Hepatocyte (in vitro differentiated cells): ENCODE results near the gene PTPRN2. TPM values are rescaled to one million over a fixed set of nuclear protein-coding genes. Genes with fewer than 3 reads are reported as not detected.

ENCODE experiments used
- DNase-seq: peaks from one replicate; pipeline ENCODE4 v3.0.0-alpha.2; 2016; ENCODE audit warnings: low spot score
- H2AFZ ChIP-seq: fragments of 200-600 bp; sonication (generic); 2 replicates; pipeline ENCODE4 v1.6.0; 2016; ENCODE audit warnings: antibody characterized with exemption, mild to moderate bottlenecking
- H3K27ac ChIP-seq: fragments of 200-600 bp; sonication (generic); 2 replicates; pipeline ENCODE4 v1.5.1; 2016; ENCODE audit warnings: mild to moderate bottlenecking
- H3K27me3 ChIP-seq: fragments of 200-600 bp; sonication (generic); 2 replicates; pipeline ENCODE4 v1.6.1; 2016
- H3K36me3 ChIP-seq: fragments of 200-600 bp; sonication (generic); replicated peaks from 2 replicates; pipeline ENCODE4 v1.5.1; 2016; ENCODE audit warnings: low read depth; ENCODE audit not compliant: insufficient read depth
- H3K4me1 ChIP-seq: fragments of 200-600 bp; sonication (generic); 2 replicates; pipeline ENCODE4 v1.5.1; 2016; ENCODE audit warnings: mild to moderate bottlenecking, moderate library complexity; ENCODE audit not compliant: insufficient read depth
- H3K4me2 ChIP-seq: fragments of 200-600 bp; sonication (generic); 2 replicates; pipeline ENCODE4 v1.6.0; 2016
- H3K4me3 ChIP-seq: fragments of 200-600 bp; sonication (generic); 2 replicates; pipeline ENCODE4 v1.5.1; 2016; ENCODE audit warnings: mild to moderate bottlenecking
- H3K79me2 ChIP-seq: fragments of 200-600 bp; sonication (generic); 2 replicates; pipeline ENCODE4 v1.6.0; 2017; ENCODE audit warnings: mild to moderate bottlenecking
- H3K9me2 ChIP-seq: fragments of 200-600 bp; sonication (generic); replicated peaks from 2 replicates; pipeline ENCODE4 v1.6.0; 2017; ENCODE audit warnings: mild to moderate bottlenecking; ENCODE audit not compliant: insufficient read depth
- H3K9me3 ChIP-seq: fragments of 200-600 bp; sonication (generic); 2 replicates; pipeline ENCODE4 v1.5.1; 2016; ENCODE audit warnings: low read depth, mild to moderate bottlenecking
- H4K20me1 ChIP-seq: fragments of 200-600 bp; sonication (generic); 2 replicates; pipeline ENCODE4 v1.6.0; 2016; ENCODE audit warnings: mild to moderate bottlenecking; ENCODE audit not compliant: insufficient read depth, poor library complexity, severe bottlenecking
- CTCF ChIP-seq: fragments of 200-600 bp; sonication (generic); IDR thresholded peaks from 2 replicates; pipeline ENCODE4 v1.5.1; 2016; ENCODE audit warnings: antibody characterized with exemption, mild to moderate bottlenecking; ENCODE audit not compliant: poor library complexity
- EZH2 ChIP-seq: fragments of 200-600 bp; sonication (generic); IDR thresholded peaks from 2 replicates; pipeline ENCODE4 v1.6.1; 2016; ENCODE audit warnings: antibody characterized with exemption, mild to moderate bottlenecking, borderline replicate concordance
- EZH2phosphoT487 ChIP-seq: fragments of 200-600 bp; sonication (generic); IDR thresholded peaks from one replicate; pipeline ENCODE4 v1.6.1; 2018; ENCODE audit warnings: antibody characterized with exemption, mild to moderate bottlenecking, low read depth, moderate library complexity; ENCODE audit not compliant: unreplicated experiment, severe bottlenecking
- WGBS: methylation state at CpG from one replicate; pipeline ENCODE4 v1.1.6; 2016; ENCODE audit warnings: low lambda C conversion rate; ENCODE audit errors: missing lambda C conversion rate; 5-methylcytosine and 5-hydroxymethylcytosine counted together
- polyA plus RNA-seq: library from polyadenylated mRNA; unstranded; fragments of >200 nt; fragmentation: Nextera tagmentation; extraction: Ambion mirVana; gene quantifications from 2 replicates; pipeline ENCODE4 v1.2.1, GENCODE V29; 2016
- total RNA-seq: library from RNA; depleted of rRNA; stranded (reverse); fragments of >200 nt; gene quantifications from 2 replicates; pipeline ENCODE4 v1.2.3, GENCODE V29; 2014

The PTPRN2 gene
- total and polyA plus RNA-seq, 2 experiments from 2014 or later: 2.1 to 3.3 TPM

- Histone ChIP-seq H3K4me1 (peaks cover 6% of the 10 kb centered on the region), H3K36me3 (no peaks in the 10 kb centered on the region), H4K20me1 (no peaks in the 10 kb centered on the region), H3K27ac (no peak overlapping the region), H3K79me2 (no peaks in the 10 kb centered on the region), H3K4me2 (no peak overlapping the region), H3K9me2 (no peaks in the 10 kb centered on the region), H2AFZ (no peak overlapping the region), H3K4me3 (no peak overlapping the region), H3K9me3 (no peaks in the 10 kb centered on the region), H3K27me3 (no peaks in the 10 kb centered on the region)
- WGBS: 90% methylated on average over 20 of the region's 20 CpGs
- TF ChIP-seq EZH2 (no peak), CTCF (no peak), EZH2phosphoT487 (no peak)
- no peak for DNase-seq
These were observed 326.9 kb downstream of the PTPRN2 start for GRCh38 chr7:158260567-158261361.

GRCh38 chr7:158259671-158260418 lies 327.8 kb downstream of the PTPRN2 start:
- no peaks in the 10 kb centered on the region for H3K27me3 ChIP-seq
- H2AFZ ChIP-seq: no peak overlapping the region
- H3K36me3 ChIP-seq: no peaks in the 10 kb centered on the region
- no peaks in the 10 kb centered on the region for H4K20me1 ChIP-seq
- no peaks in the 10 kb centered on the region for H3K79me2 ChIP-seq
- H3K9me3 ChIP-seq: no peaks in the 10 kb centered on the region
- H3K9me2 ChIP-seq: no peaks in the 10 kb centered on the region
- H3K4me3 ChIP-seq: no peak overlapping the region
- peaks cover 5% of the 10 kb centered on the region for H3K4me1 ChIP-seq
- H3K27ac ChIP-seq: no peak overlapping the region
- TF ChIP-seq CTCF (no peak), EZH2 (no peak), EZH2phosphoT487 (no peak)
- H3K4me2 ChIP-seq: no peak overlapping the region
- DNase-seq: no peak
- 87% methylated on average over 12 of the region's 12 CpGs for WGBS

GRCh38 chr7:158259141-158259540 lies 328.5 kb downstream of the PTPRN2 start:
- H3K9me2 ChIP-seq: no peaks in the 10 kb centered on the region
- TF ChIP-seq EZH2phosphoT487 (no peak), CTCF (no peak), EZH2 (no peak)
- H3K9me3 ChIP-seq: no peaks in the 10 kb centered on the region
- no peak overlapping the region for H3K4me3 ChIP-seq
- 92% methylated on average over 10 of the region's 10 CpGs for WGBS
- H2AFZ ChIP-seq: no peak overlapping the region
- H3K4me1 ChIP-seq: no peaks in the 10 kb centered on the region
- H3K27ac ChIP-seq: no peak overlapping the region
- no peaks in the 10 kb centered on the region for H3K27me3 ChIP-seq
- H3K4me2 ChIP-seq: no peak overlapping the region
- no peaks in the 10 kb centered on the region for H3K79me2 ChIP-seq
- H4K20me1 ChIP-seq: no peaks in the 10 kb centered on the region
- no peaks in the 10 kb centered on the region for H3K36me3 ChIP-seq
- DNase-seq: no peak
